ENCODE results near the gene YIPF1.

DNA sequence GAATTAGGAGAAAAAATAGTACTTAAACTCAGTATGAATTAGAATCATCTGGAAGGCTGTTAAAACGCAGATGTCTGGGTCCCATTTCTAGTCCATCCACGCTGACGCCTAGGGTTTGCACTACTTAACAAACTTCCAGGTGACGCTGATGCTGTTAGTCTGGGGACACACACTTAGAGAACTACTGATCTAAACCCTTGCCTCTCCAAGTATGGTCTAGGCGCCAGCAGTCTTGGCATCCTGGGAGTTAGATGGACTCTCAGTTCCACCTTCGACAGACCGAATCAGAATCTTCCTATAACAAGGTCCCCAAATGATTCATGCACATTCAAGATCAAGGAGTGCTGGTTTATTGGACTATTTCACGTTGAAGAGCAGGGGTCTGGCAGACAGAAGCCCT lies 15.9 kb upstream of the YIPF1 start:
- TF ChIP-seq EZH2 (IDR thresholded peaks at IDR 0.05; ENCODE audit: borderline replicate concordance, insufficient read depth, low read depth, low read length, poor library complexity, severe bottlenecking) = no peak
- TF ChIP-seq, protein P1, sequence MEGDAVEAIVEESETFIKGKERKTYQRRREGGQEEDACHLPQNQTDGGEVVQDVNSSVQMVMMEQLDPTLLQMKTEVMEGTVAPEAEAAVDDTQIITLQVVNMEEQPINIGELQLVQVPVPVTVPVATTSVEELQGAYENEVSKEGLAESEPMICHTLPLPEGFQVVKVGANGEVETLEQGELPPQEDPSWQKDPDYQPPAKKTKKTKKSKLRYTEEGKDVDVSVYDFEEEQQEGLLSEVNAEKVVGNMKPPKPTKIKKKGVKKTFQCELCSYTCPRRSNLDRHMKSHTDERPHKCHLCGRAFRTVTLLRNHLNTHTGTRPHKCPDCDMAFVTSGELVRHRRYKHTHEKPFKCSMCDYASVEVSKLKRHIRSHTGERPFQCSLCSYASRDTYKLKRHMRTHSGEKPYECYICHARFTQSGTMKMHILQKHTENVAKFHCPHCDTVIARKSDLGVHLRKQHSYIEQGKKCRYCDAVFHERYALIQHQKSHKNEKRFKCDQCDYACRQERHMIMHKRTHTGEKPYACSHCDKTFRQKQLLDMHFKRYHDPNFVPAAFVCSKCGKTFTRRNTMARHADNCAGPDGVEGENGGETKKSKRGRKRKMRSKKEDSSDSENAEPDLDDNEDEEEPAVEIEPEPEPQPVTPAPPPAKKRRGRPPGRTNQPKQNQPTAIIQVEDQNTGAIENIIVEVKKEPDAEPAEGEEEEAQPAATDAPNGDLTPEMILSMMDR (IDR thresholded peaks at IDR 0.05) = no peak

Measured in B cell (primary cell).